NCI-H1436 treated with DMSO at 0.1 percent for 48 hours (cell line): ENCODE data around the gene YPEL1.

Source experiments
- DNase-seq: peaks from one replicate; lab custom pipeline; 2025; lab: John Stamatoyannopoulos, UW

YPEL1 gene, protein sequence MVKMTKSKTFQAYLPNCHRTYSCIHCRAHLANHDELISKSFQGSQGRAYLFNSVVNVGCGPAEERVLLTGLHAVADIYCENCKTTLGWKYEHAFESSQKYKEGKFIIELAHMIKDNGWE

DNA sequence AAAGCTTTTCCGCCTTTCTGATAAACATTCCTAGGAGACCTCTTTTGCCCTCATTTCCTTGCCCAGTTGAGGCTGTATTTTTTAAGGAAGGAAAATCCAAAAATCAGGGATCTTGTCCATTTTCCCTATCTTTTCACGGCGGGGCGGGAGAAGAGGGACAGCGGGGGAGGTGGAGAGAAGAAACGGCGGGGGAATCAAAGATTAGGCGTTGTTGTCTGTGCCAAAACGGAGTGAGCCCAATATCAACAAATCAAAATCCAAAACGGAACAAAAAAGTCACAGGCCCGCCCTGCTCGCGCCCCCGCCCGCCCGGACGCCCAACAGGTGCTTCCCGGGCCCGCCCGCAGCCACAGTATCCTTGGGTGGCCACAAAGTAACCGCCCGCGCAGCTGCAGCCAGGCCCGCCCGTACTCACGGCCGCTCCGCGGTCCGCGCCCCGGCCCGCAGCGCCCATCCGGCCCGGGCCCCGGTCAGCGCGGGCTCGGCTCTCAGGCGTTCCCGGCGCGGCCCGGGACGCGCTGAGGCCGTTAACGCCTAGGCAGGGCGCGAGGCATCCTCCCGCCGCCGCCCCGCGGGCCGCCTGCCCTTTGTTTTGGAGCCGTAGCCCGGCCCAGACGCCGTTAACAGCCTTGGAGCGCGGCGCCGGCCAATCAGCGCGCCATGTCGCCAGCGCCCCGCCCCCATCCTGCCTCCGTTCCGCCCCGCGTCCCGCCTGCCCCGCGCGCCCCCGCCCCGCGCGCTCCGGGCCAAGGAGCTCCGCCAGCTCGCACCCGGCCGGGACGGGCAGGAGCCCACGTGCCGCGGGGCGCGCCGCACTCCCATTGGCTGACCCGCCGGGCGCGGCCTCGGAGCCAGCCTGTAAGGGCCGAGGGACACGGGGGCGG lies at the start of gene YPEL1:
Gene YPEL1, minus strand, starts transcription at position 595 of the 884 bp plus-strand sequence. CDS start 25,050 bp downstream, outside the sequence.
- peak; percentile 66 for DNase-seq

- no peak for DNase-seq
These were observed 44.7 kb upstream of the YPEL1 start for GRCh38 chr22:21780259-21780658.

GRCh38 chr22:21779444-21779843 lies 43.9 kb upstream of the YPEL1 start:
- DNase-seq, result no peak

DNA sequence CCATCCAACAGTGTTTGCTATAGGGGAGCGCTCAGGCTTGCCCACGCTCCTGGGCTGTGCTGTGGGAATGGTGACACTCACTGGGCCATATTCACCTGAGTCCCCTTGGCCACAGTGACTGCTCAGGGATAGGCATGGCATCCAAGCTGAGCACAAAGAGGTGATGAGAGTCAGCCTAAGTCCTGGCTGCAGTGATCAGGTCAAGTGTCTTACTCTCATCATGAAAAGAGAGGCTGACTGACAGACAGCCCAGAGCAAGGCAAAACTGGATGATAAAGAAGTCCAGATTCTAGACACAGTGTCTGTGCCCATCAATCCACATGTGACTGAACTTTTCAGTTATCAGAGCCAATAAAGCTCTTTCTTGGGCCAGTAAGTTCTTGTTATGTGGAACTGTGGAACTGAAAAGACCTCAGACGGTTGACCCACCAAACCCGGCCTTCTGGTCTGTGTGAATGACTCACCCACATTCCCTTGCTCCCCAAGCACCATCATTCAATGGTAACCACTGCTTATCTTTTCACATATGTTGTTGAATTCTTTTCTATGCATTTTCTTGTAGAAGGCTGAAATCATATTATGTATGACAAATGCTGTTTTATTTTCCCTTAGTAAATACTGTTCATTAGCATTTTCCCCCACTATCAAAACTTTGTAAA lies 43.2 kb upstream of the YPEL1 start:
- no peak for DNase-seq

DNA sequence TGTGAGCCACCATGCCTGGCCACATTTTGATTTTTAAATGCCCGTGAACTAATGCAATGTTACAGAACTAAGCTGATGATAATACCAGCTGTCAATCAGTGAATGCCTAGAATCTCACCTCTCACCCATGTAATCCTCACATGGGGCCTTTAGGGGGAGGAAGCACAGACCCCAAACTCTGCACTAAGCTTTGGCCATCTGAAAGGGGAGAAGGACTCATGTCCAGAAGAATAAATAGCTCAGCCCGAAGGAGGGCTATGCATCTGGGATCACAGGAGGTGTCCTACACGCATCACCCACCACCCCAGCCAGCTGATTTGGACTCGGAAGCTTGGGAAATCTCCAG lies 36.0 kb upstream of the YPEL1 start:
- no peak for DNase-seq

- DNase-seq, result no peak
These were observed 32.8 kb upstream of the YPEL1 start for GRCh38 chr22:21768435-21768834.

GRCh38 chr22:21766691-21767462 lies 31.3 kb upstream of the YPEL1 start:
- DNase-seq, result no peak

- no peak for DNase-seq
These were observed 30.4 kb upstream of the YPEL1 start for GRCh38 chr22:21765909-21766529.

DNA sequence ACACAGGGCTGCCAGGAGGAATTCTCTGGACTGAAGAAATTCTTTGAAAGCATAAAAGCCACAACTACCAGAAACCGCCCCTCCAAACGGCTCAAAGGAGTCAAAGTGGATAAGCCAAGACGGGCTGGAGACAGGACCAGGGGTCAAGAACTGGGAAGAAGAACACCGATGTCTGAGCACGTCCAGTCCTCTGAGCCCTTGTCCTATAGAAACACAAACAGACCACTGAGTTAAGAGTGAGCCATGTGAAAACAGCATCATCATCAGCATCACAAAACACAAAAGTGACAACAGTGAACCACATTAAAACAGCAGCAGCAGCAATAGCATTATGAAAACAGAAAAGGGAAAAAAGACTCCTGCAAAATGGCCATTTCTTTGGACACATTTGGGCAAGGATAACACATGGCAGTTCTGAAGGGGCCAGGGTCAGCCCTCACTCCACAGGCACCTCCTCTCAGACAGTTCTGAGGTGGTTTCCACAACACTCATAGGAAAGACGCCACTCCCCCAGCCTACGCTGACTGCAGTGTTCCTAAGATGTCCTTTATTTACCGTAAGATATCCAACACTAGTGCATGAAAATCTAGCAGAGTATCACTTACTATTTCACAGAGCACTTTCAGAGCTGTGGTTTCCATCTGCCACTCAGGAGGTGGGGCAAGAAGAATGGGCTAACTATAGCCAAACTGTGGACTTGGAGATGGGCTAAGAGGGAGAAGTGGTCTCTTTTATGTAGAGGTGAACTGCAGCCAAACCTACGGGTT lies 28.6 kb upstream of the YPEL1 start:
- no peak for DNase-seq

DNA sequence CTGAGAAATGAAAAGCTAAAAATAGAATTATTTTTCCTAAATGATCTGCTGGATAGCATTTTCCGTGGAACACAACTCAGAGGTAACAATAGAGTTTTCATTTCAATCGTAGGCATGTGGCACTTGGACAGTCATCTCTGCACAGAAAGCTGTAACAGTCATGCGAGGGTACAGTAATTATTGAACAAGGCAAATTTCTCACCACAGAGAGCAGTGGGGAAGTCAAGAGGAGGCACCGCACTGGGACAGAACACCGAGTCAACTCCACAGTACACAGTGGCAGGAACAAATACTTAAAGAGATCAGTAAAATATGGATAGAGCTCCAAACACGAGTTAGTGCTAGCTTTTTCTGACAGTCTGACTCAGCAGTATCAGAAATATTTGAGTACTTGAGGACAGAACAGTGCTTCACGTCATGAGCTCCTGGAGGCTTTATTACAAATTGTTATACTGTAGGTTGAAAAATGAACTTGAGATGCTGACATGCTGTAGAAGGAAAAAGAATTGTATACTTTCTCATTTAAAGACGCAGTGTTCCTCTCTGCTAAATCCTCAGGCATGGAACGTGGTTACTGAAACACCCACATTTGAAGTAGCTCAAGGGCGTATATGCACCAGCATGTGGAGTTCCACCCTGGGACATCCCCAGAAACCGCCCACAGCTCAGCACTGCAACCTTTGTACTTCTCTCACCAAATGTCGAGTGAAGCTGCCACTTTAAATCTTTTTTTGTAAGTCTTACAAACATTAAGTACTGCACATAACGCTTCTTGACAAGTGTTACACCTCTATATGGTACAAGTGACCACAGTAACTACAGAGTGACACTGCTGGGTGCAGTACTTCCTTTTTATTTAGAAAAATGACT lies 27.4 kb upstream of the YPEL1 start:
- DNase-seq, result no peak

GRCh38 chr22:21761994-21762680 lies 26.5 kb upstream of the YPEL1 start:
- no peak for DNase-seq

DNA sequence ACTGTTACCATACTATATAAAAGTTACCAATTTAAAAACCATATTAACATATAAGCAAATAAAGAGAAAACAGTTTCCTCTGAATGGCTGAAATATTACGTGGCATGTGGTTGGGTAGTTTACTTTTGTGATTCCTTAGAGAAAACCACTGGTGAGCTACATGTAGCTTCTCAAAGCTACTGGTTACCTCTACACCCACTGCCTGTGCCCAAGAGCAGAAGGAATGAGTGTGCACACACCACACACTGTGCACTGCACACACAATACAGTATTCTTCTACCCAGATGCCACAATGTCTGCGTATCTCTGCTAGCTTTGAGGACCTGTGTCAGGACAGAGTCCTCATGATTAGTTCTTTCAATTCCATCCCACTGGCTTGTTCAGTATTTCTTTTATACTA lies 25.5 kb upstream of the YPEL1 start:
- no peak for DNase-seq

DNA sequence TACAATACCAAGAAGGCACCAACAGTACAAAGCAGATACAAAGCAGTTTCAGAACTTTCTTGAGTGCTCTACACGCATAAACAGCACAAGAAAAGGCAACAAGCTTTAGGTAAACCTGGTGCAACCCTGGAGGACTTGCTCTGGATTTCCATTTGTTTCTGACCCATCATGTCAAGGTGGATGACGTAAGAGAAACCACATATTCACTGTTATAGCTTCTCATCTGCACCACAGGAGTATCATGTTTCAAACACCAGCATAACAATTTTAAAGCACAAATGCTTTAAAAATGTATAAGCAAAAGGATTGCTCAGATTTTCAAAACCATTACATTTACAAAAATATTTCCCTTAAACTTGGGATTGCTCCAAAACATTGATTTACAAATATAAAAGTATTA lies 25.0 kb upstream of the YPEL1 start:
- DNase-seq, result no peak

DNA sequence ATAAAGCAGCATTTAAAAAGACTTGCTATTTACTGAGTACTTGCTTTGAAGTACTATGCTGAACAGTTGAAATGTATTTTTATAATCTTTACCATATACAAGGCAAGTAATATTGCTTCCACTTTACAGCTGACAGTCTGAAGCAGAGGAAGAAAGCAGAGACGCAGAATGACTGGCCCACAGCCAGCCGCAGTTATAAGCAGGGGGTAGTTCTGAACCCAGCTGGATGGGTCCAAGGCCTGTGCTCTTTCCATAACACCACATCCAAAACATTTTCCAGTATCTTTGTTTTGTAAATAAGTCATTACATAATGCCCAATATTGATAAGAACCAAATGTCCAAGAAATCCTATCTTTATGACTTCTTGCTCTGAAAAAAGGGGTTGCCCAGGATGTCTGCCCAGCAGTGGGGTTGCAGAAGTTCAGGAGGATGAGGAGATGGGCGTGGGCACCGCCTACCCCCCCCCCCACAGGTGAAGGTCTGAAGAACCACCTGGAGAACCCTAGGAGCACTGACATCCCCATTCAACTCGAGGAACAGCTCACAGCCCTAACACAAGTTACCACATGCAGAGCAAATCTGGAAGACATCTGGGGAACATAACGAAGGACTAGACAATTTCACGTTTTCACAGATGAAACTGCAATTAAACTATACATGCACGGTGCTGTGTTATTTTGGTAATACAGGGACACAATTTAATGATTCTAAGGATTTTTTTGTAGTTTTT lies 24.2 kb upstream of the YPEL1 start:
- DNase-seq, result no peak

GRCh38 chr22:21759093-21759492 lies 23.5 kb upstream of the YPEL1 start:
- DNase-seq, result no peak

DNA sequence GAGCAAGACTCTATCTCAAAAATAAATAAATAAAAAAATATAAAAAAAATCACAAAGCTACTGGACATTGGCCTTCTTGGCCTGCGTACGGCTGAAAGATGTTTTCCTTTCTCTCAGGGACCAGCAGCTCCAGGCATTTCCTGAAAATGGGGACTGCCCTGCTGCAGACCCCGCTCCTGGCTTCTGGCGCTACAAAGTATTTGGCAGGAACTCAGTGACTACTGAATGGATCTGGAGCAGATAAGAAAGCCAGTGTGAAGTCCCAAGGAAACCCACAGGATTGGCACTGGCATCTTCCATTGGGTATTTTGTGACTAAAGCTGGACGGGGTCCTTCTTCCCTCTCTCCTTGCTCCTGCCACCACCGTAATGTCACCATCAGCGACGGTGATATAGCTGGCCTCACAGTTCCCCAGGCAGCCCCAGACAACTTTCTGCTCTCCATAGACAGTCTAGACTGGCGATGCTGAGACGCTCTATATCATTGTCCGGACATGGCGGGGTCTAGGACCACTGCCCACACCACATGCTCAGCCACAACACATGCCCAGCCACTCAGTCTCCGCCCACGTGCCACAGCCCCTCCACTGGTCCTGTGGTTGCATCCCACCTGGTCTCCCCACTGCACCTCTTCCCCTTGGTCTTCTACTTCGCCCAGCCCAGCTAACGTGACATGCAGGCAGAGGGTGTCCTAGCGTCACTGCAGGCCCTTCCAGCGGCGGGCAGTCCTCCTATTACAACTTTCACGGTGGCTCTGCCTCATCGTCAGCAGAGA lies 22.7 kb upstream of the YPEL1 start:
- no peak for DNase-seq

DNA sequence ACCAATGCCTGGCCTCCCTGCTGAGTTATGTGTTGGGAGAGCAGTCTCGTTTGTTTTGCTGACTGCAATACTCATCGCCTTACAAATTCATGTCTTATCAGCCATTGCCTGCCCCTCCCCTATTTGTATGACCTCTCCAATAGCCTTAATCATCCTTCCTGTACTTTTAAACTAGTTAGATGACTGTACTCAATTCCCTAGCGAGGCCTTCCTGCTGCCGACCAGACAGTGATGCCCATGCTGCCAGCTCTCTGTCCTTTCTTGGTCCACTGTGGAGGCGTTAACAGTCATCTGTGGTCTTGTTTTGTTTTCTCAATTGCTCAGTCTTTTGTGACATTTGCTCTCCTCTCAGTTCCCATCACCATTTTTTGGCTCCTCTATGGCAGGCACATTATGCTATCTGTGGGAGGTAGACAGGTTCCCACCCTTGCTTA lies 20.3 kb upstream of the YPEL1 start:
- no peak for DNase-seq

- DNase-seq, result no peak
These were observed 18.9 kb upstream of the YPEL1 start for GRCh38 chr22:21754523-21754922.
